Ovary (tissue), 10 donors: ENCODE results near the gene SGPL1. TPM values are rescaled to one million over a fixed set of nuclear protein-coding genes. Genes with fewer than 3 reads are reported as not detected.
A peak's percentile ranks its signal among the peaks of the same experiment; 100 is the strongest.
"Not testable (repeated sequence)": the region's sequence is repeated elsewhere in the genome, so short reads cannot be mapped to it uniquely, and the experiment has no call there.

Experiments used
- DNase-seq, 5 donors: peaks; one replicate each; pipeline ENCODE4 v3.0.0-alpha.2; 2019 to 2020
- H3K27ac ChIP-seq, 2 donors: fragments of 200-600 bp; one replicate each; pipeline versions ENCODE4 v1.5.1 to v1.8.0; 2019 to 2022
- H3K27me3 ChIP-seq: fragments of 200-600 bp; one replicate; pipeline ENCODE4 v1.8.0; 2022
- H3K36me3 ChIP-seq: fragments of 200-600 bp; sonication (generic); one replicate; pipeline ENCODE4 v1.5.1; 2019
- H3K4me1 ChIP-seq: one replicate; pipeline ENCODE4 v1.8.1; 2013; ENCODE audit warnings: mild to moderate bottlenecking, moderate library complexity; ENCODE audit not compliant: insufficient read depth
- H3K4me3 ChIP-seq: fragments of 200-600 bp; sonication (generic); one replicate; pipeline ENCODE4 v1.5.1; 2017
- H3K9me3 ChIP-seq, 2 donors: fragments of 200-600 bp in 1 of 2; sonication (generic) in 1 of 2; one replicate each; pipeline versions ENCODE4 v1.5.1 to v1.8.1; 2013 to 2019; ENCODE audit warnings: mild to moderate bottlenecking in 1 of 2, moderate library complexity in 1 of 2
- CTCF ChIP-seq, 3 donors: fragments of 450-650 bp in 2 of 3; fragments of 200-600 bp in 1 of 3; IDR thresholded peaks; one replicate each; pipeline versions ENCODE4 v1.5.1 to v1.8.0; 2016 to 2022; ENCODE audit warnings: antibody characterized with exemption in 3 of 3, mild to moderate bottlenecking in 1 of 3
- EP300 ChIP-seq: sonication (generic); formaldehyde crosslinking; IDR thresholded peaks from one replicate; pipeline ENCODE4 v1.6.1; 2017; ENCODE audit warnings: antibody characterized with exemption
- POLR2A ChIP-seq: fragments of 450-650 bp; IDR thresholded peaks from one replicate; pipeline ENCODE4 v1.6.1; 2017; ENCODE audit warnings: antibody characterized with exemption, mild to moderate bottlenecking, moderate library complexity
- WGBS, 3 donors: extraction: QIAGEN DNeasy Blood & Tissue Kit in 1 of 3; methylation state at CpG; one replicate each; pipeline versions ENCODE4 v1.1.5 to v1.1.7; 2013 to 2017; 5-methylcytosine and 5-hydroxymethylcytosine counted together
- intact Hi-C, 4 donors: fragments of 100-400 bp; cut with DNase I; formaldehyde crosslinking; loops; one replicate each; pipeline versions ENCODE4 v1.11.0 to v1.15.1; 2022 to 2023
- long read RNA-seq, 3 donors: library from polyadenylated mRNA in 2 of 3; unstranded in 2 of 3; transcript quantifications; one replicate each; pipeline ENCODE4 v2.0.0 and lab custom pipeline, GENCODE V29; 2021 to 2026
- polyA plus RNA-seq, 2 donors: library from polyadenylated mRNA; stranded (reverse); fragments of 200-250 nt in 1 of 2; fragments of 350-450 nt in 1 of 2; fragmentation: Illumina TruSeq in 1 of 2; extraction: RNeasy Lipid Tissue Mini Kit (QIAGEN cat#74804) in 1 of 2; gene quantifications; one replicate each; pipeline ENCODE4 v1.2.3, GENCODE V29; 2013 to 2014
- total RNA-seq, 7 donors: library from RNA; depleted of rRNA in 2 of 7; stranded (reverse); fragments of >200 nt in 2 of 7; fragmentation: NEBNext Ultra II Directional in 3 of 7; extraction: Animal tissue kit (Norgen Biotek cat#: 25700) in 3 of 7; gene quantifications; one replicate each; pipeline versions ENCODE4 v1.1.0 to v1.2.4, GENCODE V29; 2016 to 2023
- donor health status: DM: no; HTN: no; CAD: no; lungs with moderate emphysema.
- donor health status: DM: no; HTN: no; CAD: no.
- donor health status: Bipolar disorder and iron deficiency.
- donor health status: DM: yes; HTN: yes; CAD: no.
- donor health status: DM: no; HTN: no; CAD: no.
- donor health status: DM: yes; HTN: yes; CAD: no.

SGPL1 gene, protein sequence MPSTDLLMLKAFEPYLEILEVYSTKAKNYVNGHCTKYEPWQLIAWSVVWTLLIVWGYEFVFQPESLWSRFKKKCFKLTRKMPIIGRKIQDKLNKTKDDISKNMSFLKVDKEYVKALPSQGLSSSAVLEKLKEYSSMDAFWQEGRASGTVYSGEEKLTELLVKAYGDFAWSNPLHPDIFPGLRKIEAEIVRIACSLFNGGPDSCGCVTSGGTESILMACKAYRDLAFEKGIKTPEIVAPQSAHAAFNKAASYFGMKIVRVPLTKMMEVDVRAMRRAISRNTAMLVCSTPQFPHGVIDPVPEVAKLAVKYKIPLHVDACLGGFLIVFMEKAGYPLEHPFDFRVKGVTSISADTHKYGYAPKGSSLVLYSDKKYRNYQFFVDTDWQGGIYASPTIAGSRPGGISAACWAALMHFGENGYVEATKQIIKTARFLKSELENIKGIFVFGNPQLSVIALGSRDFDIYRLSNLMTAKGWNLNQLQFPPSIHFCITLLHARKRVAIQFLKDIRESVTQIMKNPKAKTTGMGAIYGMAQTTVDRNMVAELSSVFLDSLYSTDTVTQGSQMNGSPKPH
- 10 to 100 TPM; 19.6 to 52.6 (median 33.4) TPM for total RNA-seq
- 10 to 100 TPM in 1 of 2 donors, 1 to 10 TPM in 1; 8.0 to 24.3 TPM for polyA plus RNA-seq
- long read RNA-seq, donor 1, full-length matches to known transcripts, result 3 of 19 reads
- long read RNA-seq, donor 1, partial matches to known transcripts, result 1 of 19 reads
- long read RNA-seq, donor 1, other reads (novel, unspliced or antisense), result 15 of 19 reads
- long read RNA-seq, donor 2, full-length matches to known transcripts, result 5 of 5 reads
- long read RNA-seq, donor 2, partial matches to known transcripts, result 0 of 5 reads
- long read RNA-seq, donor 2, other reads (novel, unspliced or antisense), result 0 of 5 reads
- long read RNA-seq, donor 3, full-length matches to known transcripts, result 4 of 17 reads
- long read RNA-seq, donor 3, partial matches to known transcripts, result 6 of 17 reads
- long read RNA-seq, donor 3, other reads (novel, unspliced or antisense), result 7 of 17 reads

GRCh38 chr10:70815504-70816219 lies at the start of gene SGPL1:
SGPL1 (plus strand) TSS chr10:70815948; CDS start chr10:70816854, 906 bp downstream.
- H3K4me1 ChIP-seq, result no peaks in the 10 kb centered on the region
- H3K9me3 ChIP-seq, result no peaks in the 10 kb centered on the region
- peak within 1 kb of the TSS; percentile 85 for H3K4me3 ChIP-seq
- peak within 1 kb of the TSS; percentile 69 to 72 for H3K27ac ChIP-seq
- TF ChIP-seq EP300 (no peak), CTCF (IDR thresholded peaks at IDR 0.05) (peak; percentile 92 to 98 (median 97)), POLR2A (peak; percentile 53)
- H3K27me3 ChIP-seq, result no peaks in the 10 kb centered on the region
- WGBS, 3 donors, result 1 to 2% (median 2%) methylated on average over 41 to 57 of the region's 58 CpGs
- intact Hi-C loops, result loop anchor here in 3 of 4 donors (2.0 to 10.0 kb wide), 3 partner anchors 63 to 69 kb away; partner anchors contain the start of gene PCBD1 (in 1 of the 3)
- DNase-seq, result peak; percentile 76 to 92 (median 87)
- H3K36me3 ChIP-seq, result no peaks in the 10 kb centered on the region

DNA sequence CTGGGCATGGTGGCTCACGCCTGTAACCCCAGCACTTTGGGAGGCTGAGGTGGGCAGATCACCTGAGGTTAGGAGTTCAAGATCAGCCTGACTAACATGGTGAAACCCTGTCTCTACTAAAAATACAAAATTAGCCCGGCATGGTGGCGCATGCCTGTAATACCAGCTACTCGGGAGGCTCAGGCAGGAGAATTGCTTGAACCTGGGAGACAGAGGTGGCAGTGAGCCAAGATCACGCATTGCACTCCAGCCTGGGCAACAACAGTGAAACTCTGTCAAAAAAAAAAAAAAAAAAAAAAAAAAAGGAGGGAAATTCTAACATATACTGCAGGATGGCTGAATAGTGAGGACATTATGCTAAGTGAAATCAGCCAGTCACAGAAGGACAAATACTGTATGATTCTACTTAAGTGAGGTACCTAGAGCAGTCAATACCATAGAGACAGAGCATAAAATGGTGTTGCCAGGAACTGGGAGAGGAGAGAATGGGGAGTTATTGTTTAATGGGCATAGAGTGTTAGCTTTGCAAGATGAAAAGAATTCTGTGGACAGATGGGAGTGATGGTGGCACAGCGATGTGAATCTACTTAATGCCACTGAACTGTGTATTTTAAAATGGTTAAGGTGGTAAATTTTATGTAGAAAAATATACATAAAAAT lies 47.6 kb upstream of the SGPL1 start:
- H3K9me3 ChIP-seq, result not testable (repeated sequence)

DNA sequence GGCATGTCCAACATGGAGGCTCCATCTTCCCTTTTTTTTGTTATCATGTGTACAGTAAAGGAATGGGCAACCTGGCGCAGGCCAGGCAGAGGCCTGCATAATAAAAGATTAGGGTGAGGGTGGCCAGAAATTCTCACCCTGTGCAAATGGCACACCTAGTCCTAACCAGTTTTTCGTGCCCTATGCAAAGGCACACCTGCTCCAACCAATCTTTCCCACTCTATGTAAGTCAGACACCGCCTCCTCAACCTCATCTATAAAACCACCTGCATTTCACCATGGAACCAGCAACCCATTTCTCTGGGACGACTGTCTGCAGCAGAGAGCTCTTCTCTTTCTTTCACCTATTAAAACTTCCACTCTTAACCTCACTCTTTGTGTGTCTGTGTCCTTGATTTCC lies 46.6 kb upstream of the SGPL1 start:
- no peak for DNase-seq
- WGBS, 3 donors, result 85 to 90% (median 87%) methylated on average over 4 of the region's 4 CpGs
- H3K36me3 ChIP-seq, result no peaks in the 10 kb centered on the region
- H3K4me3 ChIP-seq, result no peak overlapping the region
- H3K27ac ChIP-seq, result no peak overlapping the region
- intact Hi-C loops, result no loop called here
- no peak for TF ChIP-seq POLR2A
- TF ChIP-seq EP300, result no peak
- TF ChIP-seq CTCF (IDR thresholded peaks at IDR 0.05), result no peak
- no peaks in the 10 kb centered on the region for H3K4me1 ChIP-seq
- no peaks in the 10 kb centered on the region for H3K9me3 ChIP-seq
- H3K27me3 ChIP-seq, result no peaks in the 10 kb centered on the region

More for the DNA sequence above, 47.6 kb upstream of the SGPL1 start:
- DNase-seq, H3K27me3 ChIP-seq, H3K36me3 ChIP-seq, H3K4me1 ChIP-seq, H3K4me3 ChIP-seq, H3K27ac ChIP-seq, intact Hi-C loops: not testable (repeated sequence)
- WGBS, 3 donors, result 73 to 81% (median 78%) methylated on average over 6 of the region's 6 CpGs

GRCh38 chr10:70770001-70770400 lies 45.7 kb upstream of the SGPL1 start:
- Histone ChIP-seq H3K36me3 (no peaks in the 10 kb centered on the region), H3K27ac (no peak overlapping the region), H3K9me3 (no peaks in the 10 kb centered on the region), H3K4me3 (no peak overlapping the region), H3K27me3 (no peaks in the 10 kb centered on the region), H3K4me1 (no peaks in the 10 kb centered on the region)
- DNase-seq, result no peak
- intact Hi-C loops, result no loop called here
- WGBS, 3 donors, result 68 to 74% (median 71%) methylated on average over 2 of the region's 2 CpGs
- TF ChIP-seq POLR2A (no peak), EP300 (no peak), CTCF (IDR thresholded peaks at IDR 0.05) (no peak)

DNA sequence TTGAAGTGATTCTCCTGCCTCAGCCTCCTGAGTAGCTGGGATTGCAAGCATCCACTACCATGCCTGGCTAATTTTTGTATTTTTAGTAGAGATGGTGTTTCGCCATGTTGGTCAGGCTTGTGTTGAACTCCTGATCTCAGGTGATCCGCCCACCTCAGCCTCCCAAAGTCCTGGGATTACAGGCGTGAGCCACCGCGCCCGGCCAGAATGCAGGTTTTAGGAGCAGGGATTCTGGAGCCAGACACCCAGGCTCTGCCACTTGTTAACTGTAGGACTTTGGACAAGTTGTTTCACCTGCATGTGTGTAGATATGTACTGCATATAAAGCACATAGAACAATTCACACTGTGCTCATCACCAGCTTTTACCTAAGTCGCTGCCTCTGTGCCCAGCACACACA lies 45.2 kb upstream of the SGPL1 start:
- H3K27me3 ChIP-seq, H3K4me1 ChIP-seq, H3K36me3 ChIP-seq, H3K4me3 ChIP-seq, H3K9me3 ChIP-seq, DNase-seq, H3K27ac ChIP-seq, intact Hi-C loops: not testable (repeated sequence)
- WGBS, 3 donors, result 94 to 96% (median 95%) methylated on average over 7 of the region's 7 CpGs
